GM18873 (cell line): ENCODE measurements around the gene AP1AR.
"Not testable (repeated sequence)": the region's sequence is repeated elsewhere in the genome, so short reads cannot be mapped to it uniquely, and the experiment has no call there.

Experiments used
- ATAC-seq: cut with Tn5 transposase; IDR thresholded peaks from one replicate; pipeline ENCODE4 v1.9.1; 2021; ENCODE audit warnings: mild to moderate bottlenecking, moderate library complexity, moderate number of reproducible peaks; ENCODE audit not compliant: unreplicated experiment, low FRiP score

The AP1AR gene

GRCh38 chr4:112302320-112303274, 71.0 kb downstream of the AP1AR start:
- ATAC-seq: no peak

- not testable (repeated sequence) for ATAC-seq
Observed at GRCh38 chr4:112305477-112305876, 73.9 kb downstream of the AP1AR start.

DNA sequence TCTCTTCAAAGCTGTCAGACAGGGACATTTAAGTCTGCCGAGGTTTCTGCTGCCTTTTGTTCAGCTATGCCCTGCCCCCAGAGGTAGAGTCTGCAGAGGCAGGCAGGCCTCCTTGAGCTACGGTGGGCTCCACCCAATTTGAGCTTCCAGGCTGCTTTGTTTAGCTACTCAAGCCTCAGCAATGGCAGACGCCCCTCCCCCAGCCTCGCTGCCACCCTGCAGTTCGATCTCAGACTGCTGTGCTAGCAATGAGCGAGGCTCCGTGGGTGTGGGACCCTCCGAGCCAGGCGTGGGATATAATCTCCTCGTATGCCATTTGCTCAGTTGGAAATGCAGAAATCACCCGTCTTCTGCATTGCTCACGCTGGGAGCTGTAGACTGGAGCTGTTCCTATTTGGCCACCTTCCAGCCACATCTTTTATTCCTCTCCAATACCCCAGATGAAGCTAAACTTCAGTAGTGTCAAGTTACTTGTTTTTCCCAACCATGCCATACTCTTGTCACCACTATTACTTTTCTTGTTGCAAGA, 77.7 kb downstream of the AP1AR start:
- not testable (repeated sequence) for ATAC-seq

DNA sequence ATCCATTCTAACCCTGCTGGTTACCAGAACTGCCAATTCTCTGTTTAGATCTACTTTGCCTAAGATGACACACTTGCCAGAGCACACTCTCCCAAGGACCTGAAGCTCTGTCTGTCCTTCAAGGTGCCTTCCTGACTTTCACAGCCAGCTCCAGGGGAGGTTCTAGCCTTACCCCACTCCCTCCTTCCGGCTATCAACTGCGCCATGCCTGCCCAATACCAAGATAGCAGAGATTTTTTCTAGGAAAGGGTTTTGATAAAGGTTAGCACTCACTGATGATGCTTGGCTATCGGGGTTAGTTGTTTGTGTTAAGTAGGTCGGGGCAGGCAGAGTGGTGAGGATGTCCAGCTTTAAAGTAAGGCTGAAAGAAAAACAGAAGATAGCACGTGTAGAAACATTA, 79.9 kb downstream of the AP1AR start:
- no peak for ATAC-seq

GRCh38 chr4:112312610-112313239, 81.1 kb downstream of the AP1AR start:
- peak; percentile 97 for ATAC-seq

DNA sequence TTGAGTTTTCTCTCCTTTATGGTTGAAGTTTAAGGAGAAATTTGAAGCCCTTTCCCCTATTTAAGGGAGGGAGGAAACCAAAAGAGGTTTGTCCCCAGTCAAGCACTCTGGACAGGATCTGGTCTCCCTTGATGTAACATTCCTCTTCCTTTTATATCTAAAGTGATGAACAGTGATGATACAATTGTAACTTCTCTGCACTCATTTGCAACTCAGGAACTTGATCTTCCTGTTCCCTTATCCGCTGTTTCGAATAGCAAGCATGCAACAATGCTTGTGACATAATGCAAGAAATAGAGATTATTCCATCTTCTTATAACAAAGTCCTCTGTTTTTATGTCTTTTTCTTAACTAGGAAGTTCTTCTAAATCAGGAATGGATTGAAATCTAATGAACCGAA, 83.9 kb downstream of the AP1AR start:
- no peak for ATAC-seq

DNA sequence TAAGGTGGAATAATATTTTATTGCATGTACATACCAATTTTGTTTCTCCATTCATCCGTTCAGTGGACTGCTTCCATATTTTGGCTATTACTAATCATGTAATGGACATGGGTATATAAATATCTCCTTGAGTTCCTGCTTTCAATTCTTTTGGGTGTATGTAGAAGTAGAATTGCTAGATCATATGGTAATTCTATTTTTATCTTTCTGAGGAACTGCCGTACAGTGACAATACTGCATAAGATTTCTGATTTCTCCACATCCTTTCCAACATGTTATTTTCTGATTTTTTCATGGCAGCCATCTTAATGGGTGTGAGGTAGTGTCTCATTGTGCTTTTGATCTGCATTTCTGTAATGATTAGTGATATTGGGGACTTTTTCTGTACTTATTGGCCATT, 84.8 kb downstream of the AP1AR start:
- no peak for ATAC-seq

GRCh38 chr4:112318239-112319142, 86.9 kb downstream of the AP1AR start:
- peak; percentile 98 for ATAC-seq
